ENCODE data around the gene NHLH1.

The NHLH1 gene

GRCh38 chr1:160340146-160340545, 26.7 kb upstream of the NHLH1 start:
- Histone ChIP-seq H3K9ac (no peak overlapping the region), H4K20me1 (ENCODE audit: insufficient read depth) (no peaks in the 10 kb centered on the region), H3K4me3 (IDR thresholded peaks at IDR 0.05; ENCODE audit: insufficient read depth, low read depth, low read length) (no peak overlapping the region), H3K4me2 (no peak overlapping the region; the same call in 1 of the 2 replicates), H3K27ac (no peak overlapping the region), H2AFZ (ENCODE audit: low read depth) (no peak overlapping the region), H3K27me3 (ENCODE audit: insufficient read depth, low read depth) (no peaks in the 10 kb centered on the region), H3K79me2 (ENCODE audit: insufficient read depth, low read depth) (peaks cover 73% of the 10 kb centered on the region), H3K36me3 (ENCODE audit: insufficient read depth) (peaks cover 27% of the 10 kb centered on the region; the same call in 1 of the 2 replicates), H3K4me1 (ENCODE audit: low read depth, poor library complexity, severe bottlenecking) (peaks cover 32% of the 10 kb centered on the region)
- no peak for TF ChIP-seq CTCF (conservative IDR thresholded peaks at IDR 0.05; ENCODE audit: low read depth, low read length)

GRCh38 chr1:160340866-160341265, 26.0 kb upstream of the NHLH1 start:
- no peak for TF ChIP-seq CTCF (conservative IDR thresholded peaks at IDR 0.05; ENCODE audit: low read depth, low read length)
- no peak overlapping the region; the same call in 1 of the 2 replicates for H3K4me2 ChIP-seq
- peaks cover 80% of the 10 kb centered on the region for H3K79me2 ChIP-seq (ENCODE audit: insufficient read depth, low read depth)
- H3K9ac ChIP-seq = no peak overlapping the region
- peaks cover 27% of the 10 kb centered on the region; the same call in 1 of the 2 replicates for H3K36me3 ChIP-seq (ENCODE audit: insufficient read depth)
- no peaks in the 10 kb centered on the region for H4K20me1 ChIP-seq (ENCODE audit: insufficient read depth)
- H3K27me3 ChIP-seq (ENCODE audit: insufficient read depth, low read depth) = no peaks in the 10 kb centered on the region
- H2AFZ ChIP-seq (ENCODE audit: low read depth) = no peak overlapping the region
- no peak overlapping the region for H3K4me3 ChIP-seq (IDR thresholded peaks at IDR 0.05; ENCODE audit: insufficient read depth, low read depth, low read length)
- H3K4me1 ChIP-seq (ENCODE audit: low read depth, poor library complexity, severe bottlenecking) = peaks cover 32% of the 10 kb centered on the region
- no peak overlapping the region for H3K27ac ChIP-seq

- peak overlapping the region; percentile 82 for H2AFZ ChIP-seq (ENCODE audit: low read depth)
- H3K79me2 ChIP-seq (ENCODE audit: insufficient read depth, low read depth) = peaks cover 78% of the 10 kb centered on the region
- no peaks in the 10 kb centered on the region for H3K27me3 ChIP-seq (ENCODE audit: insufficient read depth, low read depth)
- TF ChIP-seq CTCF (conservative IDR thresholded peaks at IDR 0.05; ENCODE audit: low read depth, low read length) = no peak
- peaks cover 32% of the 10 kb centered on the region for H3K4me1 ChIP-seq (ENCODE audit: low read depth, poor library complexity, severe bottlenecking)
- H3K4me2 ChIP-seq = peak overlapping the region; percentile 91
- no peaks in the 10 kb centered on the region for H4K20me1 ChIP-seq (ENCODE audit: insufficient read depth)
- H3K36me3 ChIP-seq (ENCODE audit: insufficient read depth) = peaks cover 26% of the 10 kb centered on the region; the same call in 1 of the 2 replicates
- peak overlapping the region; percentile 87 for H3K9ac ChIP-seq
- H3K4me3 ChIP-seq (IDR thresholded peaks at IDR 0.05; ENCODE audit: insufficient read depth, low read depth, low read length) = peak overlapping the region; percentile 99
- H3K27ac ChIP-seq = peak overlapping the region; percentile 65
Observed at GRCh38 chr1:160342526-160342925, 24.3 kb upstream of the NHLH1 start.

- peak within 1 kb of the TSS; percentile 91 for H3K4me2 ChIP-seq
- H3K4me3 ChIP-seq (IDR thresholded peaks at IDR 0.05; ENCODE audit: insufficient read depth, low read depth, low read length) = peak within 1 kb of the TSS; percentile 99
- H3K36me3 ChIP-seq (ENCODE audit: insufficient read depth) = peaks cover 19% of the 10 kb centered on the region; the same call in 1 of the 2 replicates
- no peaks in the 10 kb centered on the region for H4K20me1 ChIP-seq (ENCODE audit: insufficient read depth)
- peak within 1 kb of the TSS; percentile 82 for H2AFZ ChIP-seq (ENCODE audit: low read depth)
- peak within 1 kb of the TSS; percentile 87 for H3K9ac ChIP-seq
- TF ChIP-seq CTCF (conservative IDR thresholded peaks at IDR 0.05; ENCODE audit: low read depth, low read length) = no peak
- peaks cover 74% of the 10 kb centered on the region for H3K79me2 ChIP-seq (ENCODE audit: insufficient read depth, low read depth)
- peak within 1 kb of the TSS; percentile 65 for H3K27ac ChIP-seq
- peaks cover 32% of the 10 kb centered on the region for H3K4me1 ChIP-seq (ENCODE audit: low read depth, poor library complexity, severe bottlenecking)
- no peaks in the 10 kb centered on the region for H3K27me3 ChIP-seq (ENCODE audit: insufficient read depth, low read depth)
Observed at GRCh38 chr1:160342953-160343869, 23.7 kb upstream of the NHLH1 start, which contains the start of the genes COPA and NCSTN. TSS of gene COPA (minus strand) at chr1:160343250. CDS start at chr1:160343170, 80 bp downstream. TSS of gene NCSTN (plus strand) at chr1:160343383. CDS start at chr1:160343397, 14 bp downstream.

All from KMS-11 (cell line).